Hepatocyte (in vitro differentiated cells): ENCODE measurements around the gene TMEM248. TPM values are rescaled to one million over a fixed set of nuclear protein-coding genes. Genes with fewer than 3 reads are reported as not detected.

Experiments
- DNase-seq: peaks from one replicate; pipeline ENCODE4 v3.0.0-alpha.2; 2016; ENCODE audit warnings: low spot score
- H2AFZ ChIP-seq: fragments of 200-600 bp; sonication (generic); 2 replicates; pipeline ENCODE4 v1.6.0; 2016; ENCODE audit warnings: antibody characterized with exemption, mild to moderate bottlenecking
- H3K27ac ChIP-seq: fragments of 200-600 bp; sonication (generic); 2 replicates; pipeline ENCODE4 v1.5.1; 2016; ENCODE audit warnings: mild to moderate bottlenecking
- H3K27me3 ChIP-seq: fragments of 200-600 bp; sonication (generic); 2 replicates; pipeline ENCODE4 v1.6.1; 2016
- H3K36me3 ChIP-seq: fragments of 200-600 bp; sonication (generic); replicated peaks from 2 replicates; pipeline ENCODE4 v1.5.1; 2016; ENCODE audit warnings: low read depth; ENCODE audit not compliant: insufficient read depth
- H3K4me1 ChIP-seq: fragments of 200-600 bp; sonication (generic); 2 replicates; pipeline ENCODE4 v1.5.1; 2016; ENCODE audit warnings: mild to moderate bottlenecking, moderate library complexity; ENCODE audit not compliant: insufficient read depth
- H3K4me2 ChIP-seq: fragments of 200-600 bp; sonication (generic); 2 replicates; pipeline ENCODE4 v1.6.0; 2016
- H3K4me3 ChIP-seq: fragments of 200-600 bp; sonication (generic); 2 replicates; pipeline ENCODE4 v1.5.1; 2016; ENCODE audit warnings: mild to moderate bottlenecking
- H3K79me2 ChIP-seq: fragments of 200-600 bp; sonication (generic); 2 replicates; pipeline ENCODE4 v1.6.0; 2017; ENCODE audit warnings: mild to moderate bottlenecking
- H3K9me2 ChIP-seq: fragments of 200-600 bp; sonication (generic); replicated peaks from 2 replicates; pipeline ENCODE4 v1.6.0; 2017; ENCODE audit warnings: mild to moderate bottlenecking; ENCODE audit not compliant: insufficient read depth
- H3K9me3 ChIP-seq: fragments of 200-600 bp; sonication (generic); 2 replicates; pipeline ENCODE4 v1.5.1; 2016; ENCODE audit warnings: low read depth, mild to moderate bottlenecking
- H4K20me1 ChIP-seq: fragments of 200-600 bp; sonication (generic); 2 replicates; pipeline ENCODE4 v1.6.0; 2016; ENCODE audit warnings: mild to moderate bottlenecking; ENCODE audit not compliant: insufficient read depth, poor library complexity, severe bottlenecking
- EZH2 ChIP-seq: fragments of 200-600 bp; sonication (generic); IDR thresholded peaks from 2 replicates; pipeline ENCODE4 v1.6.1; 2016; ENCODE audit warnings: antibody characterized with exemption, mild to moderate bottlenecking, borderline replicate concordance
- EZH2phosphoT487 ChIP-seq: fragments of 200-600 bp; sonication (generic); IDR thresholded peaks from one replicate; pipeline ENCODE4 v1.6.1; 2018; ENCODE audit warnings: antibody characterized with exemption, mild to moderate bottlenecking, low read depth, moderate library complexity; ENCODE audit not compliant: unreplicated experiment, severe bottlenecking
- WGBS: methylation state at CpG from one replicate; pipeline ENCODE4 v1.1.6; 2016; ENCODE audit warnings: low lambda C conversion rate; ENCODE audit errors: missing lambda C conversion rate; 5-methylcytosine and 5-hydroxymethylcytosine counted together
- polyA plus RNA-seq: library from polyadenylated mRNA; unstranded; fragments of >200 nt; fragmentation: Nextera tagmentation; extraction: Ambion mirVana; gene quantifications from 2 replicates; pipeline ENCODE4 v1.2.1, GENCODE V29; 2016
- total RNA-seq: library from RNA; depleted of rRNA; stranded (reverse); fragments of >200 nt; gene quantifications from 2 replicates; pipeline ENCODE4 v1.2.3, GENCODE V29; 2014
- TF ChIP-seq, protein P1 (sequence below): fragments of 200-600 bp; sonication (generic); IDR thresholded peaks from 2 replicates; pipeline ENCODE4 v1.5.1; 2016; ENCODE audit warnings: antibody characterized with exemption, mild to moderate bottlenecking; ENCODE audit not compliant: poor library complexity

The TMEM248 gene
- total and polyA plus RNA-seq, 2 experiments from 2014 or later = 80.3 to 91.5 TPM

DNA sequence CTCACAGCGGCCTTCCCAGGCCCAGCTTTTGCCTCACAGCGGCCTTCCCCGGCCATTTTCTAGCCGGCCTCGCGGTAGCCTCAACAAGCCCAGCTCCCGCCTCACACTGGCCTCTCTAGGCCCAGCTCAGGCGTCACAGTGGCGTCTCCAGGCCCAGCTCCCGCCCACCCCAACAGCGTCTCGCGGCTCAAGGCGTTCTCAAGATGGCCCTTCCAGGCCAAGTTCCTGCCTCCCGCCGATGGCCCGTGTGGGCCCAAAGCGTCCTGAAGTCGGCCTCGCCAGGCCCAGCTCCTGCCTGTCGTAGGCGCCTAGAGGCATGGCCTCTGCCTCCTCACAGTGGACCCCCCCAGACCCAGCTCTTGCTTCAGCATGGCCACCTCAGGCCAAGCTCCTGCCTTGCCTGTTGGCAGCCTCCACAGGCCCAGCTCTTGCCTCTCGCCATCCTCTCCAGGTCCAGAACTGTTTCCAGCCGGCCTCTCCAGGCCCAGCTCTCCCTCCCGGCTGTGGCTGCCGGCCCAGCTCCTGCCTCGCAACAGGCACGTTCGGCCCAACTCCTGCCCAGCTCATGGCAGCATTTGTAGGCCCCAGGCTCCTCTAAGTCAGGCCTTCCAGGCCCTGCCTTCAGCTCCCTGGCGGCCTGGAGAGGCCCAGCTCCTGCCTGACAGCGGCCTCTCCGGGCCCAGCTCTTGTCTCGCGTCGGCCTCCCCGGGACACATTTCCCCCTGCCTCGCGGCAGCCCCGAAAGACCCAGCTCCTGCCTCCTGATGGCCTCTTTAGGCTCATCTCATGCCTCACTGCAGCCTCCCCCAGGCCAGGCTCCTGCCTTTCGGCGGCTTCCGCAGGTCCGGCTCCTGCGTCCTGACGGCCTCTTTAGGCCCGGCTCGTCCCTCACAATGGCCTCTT, 18.8 kb upstream of the TMEM248 start:
- no peak for TF ChIP-seq EZH2
- TF ChIP-seq EZH2phosphoT487 = no peak
- TF ChIP-seq, protein P1, sequence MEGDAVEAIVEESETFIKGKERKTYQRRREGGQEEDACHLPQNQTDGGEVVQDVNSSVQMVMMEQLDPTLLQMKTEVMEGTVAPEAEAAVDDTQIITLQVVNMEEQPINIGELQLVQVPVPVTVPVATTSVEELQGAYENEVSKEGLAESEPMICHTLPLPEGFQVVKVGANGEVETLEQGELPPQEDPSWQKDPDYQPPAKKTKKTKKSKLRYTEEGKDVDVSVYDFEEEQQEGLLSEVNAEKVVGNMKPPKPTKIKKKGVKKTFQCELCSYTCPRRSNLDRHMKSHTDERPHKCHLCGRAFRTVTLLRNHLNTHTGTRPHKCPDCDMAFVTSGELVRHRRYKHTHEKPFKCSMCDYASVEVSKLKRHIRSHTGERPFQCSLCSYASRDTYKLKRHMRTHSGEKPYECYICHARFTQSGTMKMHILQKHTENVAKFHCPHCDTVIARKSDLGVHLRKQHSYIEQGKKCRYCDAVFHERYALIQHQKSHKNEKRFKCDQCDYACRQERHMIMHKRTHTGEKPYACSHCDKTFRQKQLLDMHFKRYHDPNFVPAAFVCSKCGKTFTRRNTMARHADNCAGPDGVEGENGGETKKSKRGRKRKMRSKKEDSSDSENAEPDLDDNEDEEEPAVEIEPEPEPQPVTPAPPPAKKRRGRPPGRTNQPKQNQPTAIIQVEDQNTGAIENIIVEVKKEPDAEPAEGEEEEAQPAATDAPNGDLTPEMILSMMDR = no peak
- no peaks in the 10 kb centered on the region for H3K79me2 ChIP-seq
- no peak for DNase-seq
- no peak overlapping the region for H2AFZ ChIP-seq
- no peaks in the 10 kb centered on the region for H3K27me3 ChIP-seq
- H3K36me3 ChIP-seq = no peaks in the 10 kb centered on the region
- 96% methylated on average over 39 of the region's 47 CpGs for WGBS
- no peaks in the 10 kb centered on the region for H3K9me2 ChIP-seq
- no peaks in the 10 kb centered on the region for H4K20me1 ChIP-seq
- no peak overlapping the region for H3K4me3 ChIP-seq
- no peaks in the 10 kb centered on the region for H3K9me3 ChIP-seq
- H3K4me1 ChIP-seq = no peaks in the 10 kb centered on the region
- H3K4me2 ChIP-seq = no peak overlapping the region
- H3K27ac ChIP-seq = no peak overlapping the region

DNA sequence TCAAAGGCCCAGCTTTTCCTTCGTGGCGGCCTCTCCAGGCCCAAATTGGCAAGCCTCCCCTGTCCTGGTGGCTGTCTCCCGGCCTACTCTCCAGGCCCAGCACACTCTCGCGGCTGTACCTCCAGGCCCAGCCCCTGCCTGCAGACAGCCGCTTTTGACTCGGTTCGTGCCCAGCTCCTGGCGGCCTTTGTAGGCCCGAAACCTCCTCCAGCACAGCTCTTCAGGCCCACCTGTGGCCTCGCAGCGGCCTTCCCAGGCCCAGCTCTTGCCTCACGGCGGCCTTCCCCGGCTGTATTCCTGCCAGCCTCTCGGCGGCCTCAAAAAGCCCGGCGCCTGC, 18.2 kb upstream of the TMEM248 start:
- Histone ChIP-seq H3K9me2 (no peaks in the 10 kb centered on the region), H3K27me3 (no peaks in the 10 kb centered on the region), H3K4me1 (no peaks in the 10 kb centered on the region), H3K4me2 (no peak overlapping the region), H4K20me1 (no peaks in the 10 kb centered on the region), H3K27ac (no peak overlapping the region), H3K36me3 (no peaks in the 10 kb centered on the region), H3K4me3 (no peak overlapping the region), H3K79me2 (no peaks in the 10 kb centered on the region), H2AFZ (no peak overlapping the region), H3K9me3 (no peaks in the 10 kb centered on the region)
- TF ChIP-seq, protein P1 = no peak
- TF ChIP-seq EZH2phosphoT487 = no peak
- TF ChIP-seq EZH2 = no peak
- WGBS = 95% methylated on average over 15 of the region's 19 CpGs
- DNase-seq = no peak

DNA sequence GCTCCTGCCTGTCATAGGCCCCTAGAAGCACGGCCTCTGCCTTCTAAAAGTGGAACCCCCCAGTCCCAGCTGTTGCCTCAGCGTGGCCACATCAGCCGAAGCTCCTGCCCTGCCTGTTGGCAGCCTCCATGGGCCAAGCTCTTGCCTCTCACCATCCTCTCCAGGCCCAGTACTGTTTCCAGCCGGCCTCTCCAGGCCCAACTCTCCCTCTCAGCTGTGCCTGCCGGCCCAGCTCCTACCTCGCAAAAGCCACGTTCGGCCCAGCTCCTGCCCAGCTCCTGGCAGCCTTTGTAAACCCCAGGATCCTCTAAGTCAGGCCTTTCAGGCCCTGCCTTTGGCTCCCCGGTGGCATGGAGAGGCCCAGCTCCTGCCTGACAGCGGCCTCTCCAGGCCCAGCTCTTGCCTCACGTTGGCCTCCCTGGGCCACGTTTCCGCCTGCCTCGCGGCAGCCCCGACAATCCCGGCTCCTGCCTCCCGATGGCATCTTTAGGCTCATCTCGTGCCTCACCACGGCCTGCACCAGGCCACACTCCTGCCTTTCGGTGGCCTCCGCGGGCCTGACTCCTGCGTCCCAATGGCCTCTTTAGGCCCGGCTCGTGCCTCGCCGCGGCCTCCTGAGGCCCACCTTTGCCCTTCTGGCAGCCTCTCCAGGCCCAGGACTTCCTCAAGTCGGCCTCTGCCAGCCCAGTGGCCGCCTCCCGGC, 17.5 kb upstream of the TMEM248 start:
- H3K27ac ChIP-seq = no peak overlapping the region
- H3K27me3 ChIP-seq = no peaks in the 10 kb centered on the region
- H4K20me1 ChIP-seq = no peaks in the 10 kb centered on the region
- H3K36me3 ChIP-seq = no peaks in the 10 kb centered on the region
- H2AFZ ChIP-seq = no peak overlapping the region
- no peak for TF ChIP-seq EZH2phosphoT487
- TF ChIP-seq EZH2 = no peak
- TF ChIP-seq, protein P1 = no peak
- H3K9me3 ChIP-seq = no peaks in the 10 kb centered on the region
- 96% methylated on average over 30 of the region's 32 CpGs for WGBS
- H3K79me2 ChIP-seq = no peaks in the 10 kb centered on the region
- H3K4me1 ChIP-seq = no peaks in the 10 kb centered on the region
- no peak for DNase-seq
- H3K4me3 ChIP-seq = no peak overlapping the region
- H3K4me2 ChIP-seq = no peak overlapping the region
- H3K9me2 ChIP-seq = no peaks in the 10 kb centered on the region
